ENCODE measurements around the gene RPRD1A.

DNA sequence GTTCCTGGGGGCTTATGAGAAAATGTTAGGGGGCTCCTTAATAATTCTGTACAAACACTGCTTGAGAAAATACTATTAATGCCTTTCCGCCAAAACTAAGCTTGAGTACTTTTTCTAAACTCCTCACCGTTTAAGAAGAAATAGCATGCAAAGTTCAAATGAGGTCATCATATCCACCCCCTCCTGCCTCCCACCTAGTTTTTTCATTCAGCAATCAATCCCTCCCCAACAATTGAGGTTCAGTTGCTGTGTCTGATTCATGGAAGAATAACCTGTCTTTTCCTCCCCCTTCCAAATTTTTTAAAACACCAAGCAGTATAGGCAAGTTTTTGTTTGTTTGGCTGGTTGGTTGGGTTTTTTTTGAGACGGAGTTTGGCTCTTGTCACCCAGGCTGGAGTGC is 119.3 kb downstream of the RPRD1A start:
- TF ChIP-seq, protein P1, sequence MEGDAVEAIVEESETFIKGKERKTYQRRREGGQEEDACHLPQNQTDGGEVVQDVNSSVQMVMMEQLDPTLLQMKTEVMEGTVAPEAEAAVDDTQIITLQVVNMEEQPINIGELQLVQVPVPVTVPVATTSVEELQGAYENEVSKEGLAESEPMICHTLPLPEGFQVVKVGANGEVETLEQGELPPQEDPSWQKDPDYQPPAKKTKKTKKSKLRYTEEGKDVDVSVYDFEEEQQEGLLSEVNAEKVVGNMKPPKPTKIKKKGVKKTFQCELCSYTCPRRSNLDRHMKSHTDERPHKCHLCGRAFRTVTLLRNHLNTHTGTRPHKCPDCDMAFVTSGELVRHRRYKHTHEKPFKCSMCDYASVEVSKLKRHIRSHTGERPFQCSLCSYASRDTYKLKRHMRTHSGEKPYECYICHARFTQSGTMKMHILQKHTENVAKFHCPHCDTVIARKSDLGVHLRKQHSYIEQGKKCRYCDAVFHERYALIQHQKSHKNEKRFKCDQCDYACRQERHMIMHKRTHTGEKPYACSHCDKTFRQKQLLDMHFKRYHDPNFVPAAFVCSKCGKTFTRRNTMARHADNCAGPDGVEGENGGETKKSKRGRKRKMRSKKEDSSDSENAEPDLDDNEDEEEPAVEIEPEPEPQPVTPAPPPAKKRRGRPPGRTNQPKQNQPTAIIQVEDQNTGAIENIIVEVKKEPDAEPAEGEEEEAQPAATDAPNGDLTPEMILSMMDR (IDR thresholded peaks at IDR 0.05), result no peak
- TF ChIP-seq POLR2A (IDR thresholded peaks at IDR 0.05), result no peak

Data from testis (tissue), 2 donors.